Progenitor cell of endocrine pancreas (in vitro differentiated cells): ENCODE measurements around the gene GXYLT1. TPM values are rescaled to one million over a fixed set of nuclear protein-coding genes. Genes with fewer than 3 reads are reported as not detected.

Experiments
- DNase-seq: peaks from one replicate; pipeline ENCODE4 v3.0.0; 2021; ENCODE audit warnings: low spot score; ENCODE audit not compliant: unreplicated experiment
- H3K27ac Mint-ChIP-seq: 2 replicates; pipeline ENCODE4 v1.8.0; 2021; ENCODE audit warnings: mild to moderate bottlenecking, moderate library complexity, mixed read lengths
- H3K27me3 Mint-ChIP-seq: 2 replicates; pipeline ENCODE4 v1.8.0; 2021; ENCODE audit warnings: mixed read lengths
- H3K36me3 Mint-ChIP-seq: 2 replicates; pipeline ENCODE4 v1.8.0; 2022; ENCODE audit warnings: mixed read lengths; ENCODE audit not compliant: insufficient read depth
- H3K4me1 Mint-ChIP-seq: 2 replicates; pipeline ENCODE4 v1.8.0; 2021; ENCODE audit warnings: low read depth, mixed read lengths
- H3K4me3 Mint-ChIP-seq: 2 replicates; pipeline ENCODE4 v1.8.0; 2021; ENCODE audit warnings: low read depth, mild to moderate bottlenecking, moderate library complexity, mixed read lengths
- H3K9me3 Mint-ChIP-seq: 2 replicates; pipeline ENCODE4 v1.8.0; 2021; ENCODE audit warnings: low read depth, mixed read lengths
- CTCF ChIP-seq: fragments of 200-600 bp; sonication (generic); IDR thresholded peaks from one replicate; pipeline ENCODE4 v1.5.0; 2021; ENCODE audit warnings: antibody characterized with exemption, mild to moderate bottlenecking; ENCODE audit not compliant: unreplicated experiment
- total RNA-seq: library from RNA; stranded (reverse); gene quantifications from 2 replicates; pipeline ENCODE4 v1.2.1, GENCODE V29; 2021

GXYLT1 gene
- total RNA-seq, 1 donor from 2014 or later: 23.5 TPM

DNA sequence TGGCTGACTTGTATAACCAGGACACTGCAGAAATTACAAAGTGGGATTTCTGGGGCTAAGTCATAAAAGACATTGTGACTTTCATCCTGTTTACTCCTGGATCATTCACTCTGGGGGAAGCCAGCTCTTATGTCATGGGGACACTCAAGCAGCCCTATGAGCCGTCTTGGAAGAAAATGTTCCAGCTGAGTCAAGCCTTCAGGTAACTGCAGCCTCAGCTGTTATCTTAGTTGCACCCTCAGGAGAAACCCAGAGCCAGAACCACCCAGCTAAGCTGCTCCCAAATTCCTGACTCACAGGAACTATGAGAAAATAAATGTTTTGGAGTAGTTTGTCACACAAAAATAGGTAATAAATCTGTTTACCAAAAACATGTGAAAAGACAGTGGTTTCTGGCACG lies 43.1 kb upstream of the GXYLT1 start:
- H3K27ac Mint-ChIP-seq: no peak overlapping the region
- peaks cover 2% of the 10 kb centered on the region for H3K4me1 Mint-ChIP-seq
- no peak overlapping the region for H3K4me3 Mint-ChIP-seq
- peaks cover 3% of the 10 kb centered on the region for H3K9me3 Mint-ChIP-seq
- TF ChIP-seq CTCF: no peak
- no peak for DNase-seq
- H3K27me3 Mint-ChIP-seq: no peaks in the 10 kb centered on the region
- peaks cover 9% of the 10 kb centered on the region for H3K36me3 Mint-ChIP-seq

GRCh38 chr12:42186793-42187192 lies 42.1 kb upstream of the GXYLT1 start:
- no peak for TF ChIP-seq CTCF
- Mint-ChIP-seq H3K36me3 (peaks cover 7% of the 10 kb centered on the region), H3K4me1 (peaks cover 2% of the 10 kb centered on the region), H3K27me3 (no peaks in the 10 kb centered on the region), H3K9me3 (peaks cover 3% of the 10 kb centered on the region), H3K27ac (no peak overlapping the region), H3K4me3 (no peak overlapping the region)
- DNase-seq: no peak

GRCh38 chr12:42182394-42182793 lies 37.7 kb upstream of the GXYLT1 start:
- TF ChIP-seq CTCF: no peak
- no peak for DNase-seq
- Mint-ChIP-seq H3K27ac (no peak overlapping the region), H3K4me3 (no peak overlapping the region), H3K27me3 (no peaks in the 10 kb centered on the region), H3K36me3 (peaks cover 13% of the 10 kb centered on the region), H3K9me3 (peaks cover 7% of the 10 kb centered on the region), H3K4me1 (peaks cover 3% of the 10 kb centered on the region)

DNA sequence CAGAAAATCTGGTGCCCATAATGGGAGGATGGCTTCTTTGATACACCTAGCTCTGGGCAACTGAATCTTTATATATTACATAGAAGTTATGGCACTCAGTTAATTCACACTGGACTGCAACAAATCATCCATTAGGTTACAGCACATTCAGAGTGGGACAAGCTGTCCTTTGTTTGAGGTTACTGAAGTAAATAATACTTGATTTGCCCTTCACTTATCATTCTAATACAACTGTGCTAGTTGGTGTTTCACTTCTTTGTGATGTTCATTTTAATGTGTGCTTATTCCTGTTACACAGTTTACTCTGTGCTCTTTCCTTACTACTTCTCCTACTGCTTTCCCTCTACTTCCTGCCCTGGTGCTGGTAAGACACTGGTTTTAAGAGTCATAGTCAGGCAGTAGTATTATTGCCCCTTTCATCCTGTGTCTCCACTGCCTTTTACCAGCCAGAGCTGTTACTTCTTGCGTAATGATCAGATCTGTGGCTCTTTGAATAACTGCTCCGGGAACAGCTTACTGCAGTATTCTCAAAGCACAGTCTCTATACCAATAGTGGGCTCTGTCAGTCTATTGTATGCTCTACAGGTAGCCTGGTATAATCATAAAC lies 36.4 kb upstream of the GXYLT1 start:
- TF ChIP-seq CTCF: no peak
- Mint-ChIP-seq H3K4me1 (peaks cover 3% of the 10 kb centered on the region), H3K36me3 (peaks cover 23% of the 10 kb centered on the region), H3K27me3 (no peaks in the 10 kb centered on the region), H3K27ac (peak overlapping the region; percentile 5), H3K4me3 (no peak overlapping the region), H3K9me3 (peaks cover 17% of the 10 kb centered on the region)
- no peak for DNase-seq

DNA sequence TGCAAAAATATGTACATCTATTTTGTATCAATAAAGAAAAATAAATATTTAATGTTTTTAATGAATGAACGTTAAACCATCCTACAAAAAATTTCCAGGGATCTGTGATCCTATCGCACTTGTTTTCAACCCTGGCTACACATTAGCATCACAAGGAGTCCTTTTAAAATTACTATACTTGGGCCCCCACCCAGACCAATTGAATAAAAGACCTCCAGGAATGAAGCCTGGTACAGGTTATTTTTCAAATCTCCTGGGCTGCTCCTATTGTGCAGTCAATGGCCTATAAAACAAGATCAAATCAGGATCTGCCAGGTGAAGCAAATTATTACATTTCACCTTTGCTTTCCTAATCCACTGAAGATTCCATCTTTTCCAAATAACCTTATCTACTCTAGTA lies 33.4 kb upstream of the GXYLT1 start:
- peaks cover 3% of the 10 kb centered on the region for H3K4me1 Mint-ChIP-seq
- DNase-seq: no peak
- H3K9me3 Mint-ChIP-seq: peaks cover 18% of the 10 kb centered on the region
- no peak overlapping the region for H3K27ac Mint-ChIP-seq
- H3K4me3 Mint-ChIP-seq: no peak overlapping the region
- peaks cover 25% of the 10 kb centered on the region for H3K36me3 Mint-ChIP-seq
- no peak for TF ChIP-seq CTCF
- no peaks in the 10 kb centered on the region for H3K27me3 Mint-ChIP-seq
